ENCODE measurements around the gene PSMD6. TPM values are rescaled to one million over a fixed set of nuclear protein-coding genes. Genes with fewer than 3 reads are reported as not detected.

The PSMD6 gene
- total RNA-seq, 1 donor from 2014 or later = 88.7 TPM

- Histone ChIP-seq H3K4me2 (ENCODE audit: low read length) (no peak overlapping the region), H2AFZ (ENCODE audit: low read depth, low read length) (no peak overlapping the region), H4K20me1 (ENCODE audit: insufficient read depth, low read length) (no peaks in the 10 kb centered on the region), H3K27me3 (ENCODE audit: insufficient read depth, low read length) (no peaks in the 10 kb centered on the region), H3K4me3 (ENCODE audit: insufficient read depth, low read depth, low read length) (no peak overlapping the region), H3K9ac (ENCODE audit: low read length) (no peak overlapping the region), H3K79me2 (ENCODE audit: insufficient read depth, low read length) (no peaks in the 10 kb centered on the region), H3K4me1 (ENCODE audit: insufficient read depth, low read length) (peaks cover 21% of the 10 kb centered on the region), H3K9me3 (ENCODE audit: insufficient read depth, low read depth, low read length) (no peaks in the 10 kb centered on the region), H3K36me3 (ENCODE audit: insufficient read depth, low read length) (no peaks in the 10 kb centered on the region), H3K27ac (ENCODE audit: low read depth, low read length) (no peak overlapping the region)
- no peaks in the 10 kb centered on the region for H3K9me3 Mint-ChIP-seq (ENCODE audit: unreplicated experiment)
- DNase-seq (ENCODE audit: low read depth) = no peak
- H3K4me1 Mint-ChIP-seq (ENCODE audit: low read depth, unreplicated experiment) = peaks cover 17% of the 10 kb centered on the region
- H3K4me3 Mint-ChIP-seq (ENCODE audit: unreplicated experiment) = no peak overlapping the region
- H3K36me3 Mint-ChIP-seq (ENCODE audit: low read depth, unreplicated experiment) = no peaks in the 10 kb centered on the region
- no peaks in the 10 kb centered on the region for H3K27me3 Mint-ChIP-seq (ENCODE audit: low read depth, unreplicated experiment)
- H3K27ac Mint-ChIP-seq (ENCODE audit: unreplicated experiment) = no peak overlapping the region
- no peak for TF ChIP-seq EZH2 (IDR thresholded peaks at IDR 0.05; ENCODE audit: insufficient read depth, low read length)
- no peak for TF ChIP-seq CTCF (IDR thresholded peaks at IDR 0.05; ENCODE audit: insufficient read depth, low read depth, low read length)
- FAIRE-seq = no peak
Measured at GRCh38 chr3:64053581-64053980, 30.3 kb upstream of the PSMD6 start.

GRCh38 chr3:64053117-64053516, 29.8 kb upstream of the PSMD6 start:
- Histone ChIP-seq H3K27ac (ENCODE audit: low read depth, low read length) (no peak overlapping the region), H3K9ac (ENCODE audit: low read length) (no peak overlapping the region), H3K4me3 (ENCODE audit: insufficient read depth, low read depth, low read length) (no peak overlapping the region), H3K27me3 (ENCODE audit: insufficient read depth, low read length) (no peaks in the 10 kb centered on the region), H3K79me2 (ENCODE audit: insufficient read depth, low read length) (no peaks in the 10 kb centered on the region), H3K36me3 (ENCODE audit: insufficient read depth, low read length) (no peaks in the 10 kb centered on the region), H3K4me1 (ENCODE audit: insufficient read depth, low read length) (peaks cover 26% of the 10 kb centered on the region), H3K4me2 (ENCODE audit: low read length) (no peak overlapping the region), H2AFZ (ENCODE audit: low read depth, low read length) (no peak overlapping the region), H3K9me3 (ENCODE audit: insufficient read depth, low read depth, low read length) (no peaks in the 10 kb centered on the region), H4K20me1 (ENCODE audit: insufficient read depth, low read length) (no peaks in the 10 kb centered on the region)
- Mint-ChIP-seq H3K4me1 (ENCODE audit: low read depth, unreplicated experiment) (peaks cover 17% of the 10 kb centered on the region), H3K27ac (ENCODE audit: unreplicated experiment) (no peak overlapping the region), H3K36me3 (ENCODE audit: low read depth, unreplicated experiment) (no peaks in the 10 kb centered on the region), H3K27me3 (ENCODE audit: low read depth, unreplicated experiment) (no peaks in the 10 kb centered on the region), H3K9me3 (ENCODE audit: unreplicated experiment) (no peaks in the 10 kb centered on the region), H3K4me3 (ENCODE audit: unreplicated experiment) (no peak overlapping the region)
- DNase-seq (ENCODE audit: low read depth) (no peak), FAIRE-seq (no peak)
- TF ChIP-seq CTCF (IDR thresholded peaks at IDR 0.05; ENCODE audit: insufficient read depth, low read depth, low read length) = no peak
- TF ChIP-seq EZH2 (IDR thresholded peaks at IDR 0.05; ENCODE audit: insufficient read depth, low read length) = no peak

- FAIRE-seq = no peak
- H3K27me3 ChIP-seq (ENCODE audit: insufficient read depth, low read length) = no peaks in the 10 kb centered on the region
- H3K9me3 ChIP-seq (ENCODE audit: insufficient read depth, low read depth, low read length) = no peaks in the 10 kb centered on the region
- no peak overlapping the region for H3K4me3 ChIP-seq (ENCODE audit: insufficient read depth, low read depth, low read length)
- Mint-ChIP-seq H3K9me3 (ENCODE audit: unreplicated experiment) (no peaks in the 10 kb centered on the region), H3K27me3 (ENCODE audit: low read depth, unreplicated experiment) (peaks cover 2% of the 10 kb centered on the region), H3K27ac (ENCODE audit: unreplicated experiment) (no peak overlapping the region), H3K4me1 (ENCODE audit: low read depth, unreplicated experiment) (peaks cover 4% of the 10 kb centered on the region), H3K4me3 (ENCODE audit: unreplicated experiment) (no peak overlapping the region), H3K36me3 (ENCODE audit: low read depth, unreplicated experiment) (no peaks in the 10 kb centered on the region)
- peak overlapping the region; percentile 29 for H3K27ac ChIP-seq (ENCODE audit: low read depth, low read length)
- DNase-seq (ENCODE audit: low read depth) = no peak
- H3K36me3 ChIP-seq (ENCODE audit: insufficient read depth, low read length) = no peaks in the 10 kb centered on the region
- no peaks in the 10 kb centered on the region for H3K79me2 ChIP-seq (ENCODE audit: insufficient read depth, low read length)
- peak overlapping the region; percentile 34 for H3K9ac ChIP-seq (ENCODE audit: low read length)
- peak overlapping the region; percentile 68 for H3K4me2 ChIP-seq (ENCODE audit: low read length)
- H2AFZ ChIP-seq (ENCODE audit: low read depth, low read length) = no peak overlapping the region
- TF ChIP-seq CTCF (IDR thresholded peaks at IDR 0.05; ENCODE audit: insufficient read depth, low read depth, low read length) (no peak), EZH2 (IDR thresholded peaks at IDR 0.05; ENCODE audit: insufficient read depth, low read length) (no peak)
- H4K20me1 ChIP-seq (ENCODE audit: insufficient read depth, low read length) = no peaks in the 10 kb centered on the region
- peaks cover 24% of the 10 kb centered on the region for H3K4me1 ChIP-seq (ENCODE audit: insufficient read depth, low read length)
Measured at GRCh38 chr3:64049832-64050231, 26.5 kb upstream of the PSMD6 start.

All from astrocyte (in vitro differentiated cells and primary cell).